Smooth muscle cell (in vitro differentiated cells): ENCODE data around the gene RPS10. TPM values are rescaled to one million over a fixed set of nuclear protein-coding genes. Genes with fewer than 3 reads are reported as not detected.

Source experiments
- DNase-seq: peaks from one replicate; lab custom pipeline; 2025; ENCODE audit not compliant: unreplicated experiment; lab: John Stamatoyannopoulos, UW
- H2AFZ ChIP-seq: fragments of 200-600 bp; sonication (generic); 2 replicates; pipeline ENCODE4 v1.6.0; 2016; ENCODE audit warnings: antibody characterized with exemption, low read depth, mild to moderate bottlenecking
- H3F3A ChIP-seq: fragments of 200-600 bp; sonication (generic); 2 replicates; pipeline ENCODE4 v1.6.0; 2017; ENCODE audit warnings: antibody characterized with exemption, low read depth
- H3K27ac ChIP-seq: fragments of 200-600 bp; sonication (generic); 2 replicates; pipeline ENCODE4 v1.5.1; 2016; ENCODE audit warnings: low read depth, mild to moderate bottlenecking
- H3K27me3 ChIP-seq: fragments of 200-600 bp; sonication (generic); 2 replicates; pipeline ENCODE4 v1.6.1; 2016; ENCODE audit warnings: low read depth, mild to moderate bottlenecking
- H3K36me3 ChIP-seq: fragments of 200-600 bp; sonication (generic); 2 replicates; pipeline ENCODE4 v1.5.1; 2016; ENCODE audit warnings: low read depth
- H3K4me1 ChIP-seq: fragments of 200-600 bp; sonication (generic); 2 replicates; pipeline ENCODE4 v1.5.1; 2016; ENCODE audit warnings: low read depth
- H3K4me2 ChIP-seq: fragments of 200-600 bp; sonication (generic); 2 replicates; pipeline ENCODE4 v1.6.0; 2016; ENCODE audit warnings: mild to moderate bottlenecking
- H3K4me3 ChIP-seq: fragments of 200-600 bp; sonication (generic); 2 replicates; pipeline ENCODE4 v1.5.1; 2016; ENCODE audit warnings: mild to moderate bottlenecking
- H3K79me2 ChIP-seq: fragments of 200-600 bp; sonication (generic); 2 replicates; pipeline ENCODE4 v1.6.0; 2016; ENCODE audit warnings: low read depth, mild to moderate bottlenecking
- H3K9ac ChIP-seq: fragments of 200-600 bp; sonication (generic); 2 replicates; pipeline ENCODE4 v1.6.0; 2016; ENCODE audit warnings: low read depth
- H3K9me3 ChIP-seq: fragments of 200-600 bp; sonication (generic); replicated peaks from 2 replicates; pipeline ENCODE4 v1.5.1; 2016; ENCODE audit warnings: low read depth
- H4K20me1 ChIP-seq: fragments of 200-600 bp; sonication (generic); 2 replicates; pipeline ENCODE4 v1.6.0; 2016; ENCODE audit warnings: low read depth
- WGBS: methylation state at CpG from one replicate; pipeline ENCODE4 v1.1.7; 2016; ENCODE audit warnings: low lambda C conversion rate; 5-methylcytosine and 5-hydroxymethylcytosine counted together
- polyA plus RNA-seq: library from polyadenylated mRNA; unstranded; fragments of >200 nt; fragmentation: Nextera tagmentation; extraction: Ambion mirVana; gene quantifications from 2 replicates; pipeline ENCODE4 v1.2.1, GENCODE V29; 2016
- total RNA-seq: library from RNA; depleted of rRNA; stranded (reverse); fragments of >200 nt; gene quantifications from 2 replicates; pipeline ENCODE4 v1.2.3, GENCODE V29; 2014
- TF ChIP-seq, protein P1 (sequence below): fragments of 200-600 bp; sonication (generic); IDR thresholded peaks from 2 replicates; pipeline ENCODE4 v1.5.1; 2017; ENCODE audit warnings: borderline replicate concordance, mild to moderate bottlenecking, antibody characterized with exemption; ENCODE audit not compliant: insufficient read depth, poor library complexity, severe bottlenecking

RPS10 gene
- total and polyA plus RNA-seq, 2 experiments from 2014 or later = 660 to 2,498 TPM

DNA sequence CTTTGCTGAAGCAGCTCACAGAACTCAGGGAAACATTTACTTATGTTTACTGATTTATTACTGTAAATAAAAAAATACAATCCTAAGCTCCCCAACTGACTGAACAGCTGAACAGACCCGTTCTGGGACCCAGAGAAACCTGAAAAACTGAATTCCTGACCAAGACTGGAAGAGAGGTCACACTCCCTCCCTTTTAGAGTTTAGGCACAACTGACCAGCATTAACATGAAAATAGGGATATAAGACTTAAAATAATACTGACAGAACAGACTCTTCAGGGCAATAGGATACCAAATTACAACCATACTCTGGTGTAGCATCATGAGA is 11.7 kb upstream of the RPS10 start:
- H3K27me3 ChIP-seq = no peaks in the 10 kb centered on the region
- H3K4me1 ChIP-seq = no peaks in the 10 kb centered on the region
- DNase-seq = no peak
- no peak overlapping the region for H3K4me3 ChIP-seq
- TF ChIP-seq, protein P1, sequence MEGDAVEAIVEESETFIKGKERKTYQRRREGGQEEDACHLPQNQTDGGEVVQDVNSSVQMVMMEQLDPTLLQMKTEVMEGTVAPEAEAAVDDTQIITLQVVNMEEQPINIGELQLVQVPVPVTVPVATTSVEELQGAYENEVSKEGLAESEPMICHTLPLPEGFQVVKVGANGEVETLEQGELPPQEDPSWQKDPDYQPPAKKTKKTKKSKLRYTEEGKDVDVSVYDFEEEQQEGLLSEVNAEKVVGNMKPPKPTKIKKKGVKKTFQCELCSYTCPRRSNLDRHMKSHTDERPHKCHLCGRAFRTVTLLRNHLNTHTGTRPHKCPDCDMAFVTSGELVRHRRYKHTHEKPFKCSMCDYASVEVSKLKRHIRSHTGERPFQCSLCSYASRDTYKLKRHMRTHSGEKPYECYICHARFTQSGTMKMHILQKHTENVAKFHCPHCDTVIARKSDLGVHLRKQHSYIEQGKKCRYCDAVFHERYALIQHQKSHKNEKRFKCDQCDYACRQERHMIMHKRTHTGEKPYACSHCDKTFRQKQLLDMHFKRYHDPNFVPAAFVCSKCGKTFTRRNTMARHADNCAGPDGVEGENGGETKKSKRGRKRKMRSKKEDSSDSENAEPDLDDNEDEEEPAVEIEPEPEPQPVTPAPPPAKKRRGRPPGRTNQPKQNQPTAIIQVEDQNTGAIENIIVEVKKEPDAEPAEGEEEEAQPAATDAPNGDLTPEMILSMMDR = no peak
- H3K79me2 ChIP-seq = no peaks in the 10 kb centered on the region
- H2AFZ ChIP-seq = no peak overlapping the region
- no peak overlapping the region for H3K4me2 ChIP-seq
- H3K9me3 ChIP-seq = no peaks in the 10 kb centered on the region
- no peaks in the 10 kb centered on the region for H3K36me3 ChIP-seq
- H4K20me1 ChIP-seq = no peaks in the 10 kb centered on the region
- no peak overlapping the region for H3K27ac ChIP-seq
- no peak overlapping the region for H3K9ac ChIP-seq
- WGBS = 81% methylated on average over 1 of the region's 1 CpG
- H3F3A ChIP-seq = no peaks in the 10 kb centered on the region

DNA sequence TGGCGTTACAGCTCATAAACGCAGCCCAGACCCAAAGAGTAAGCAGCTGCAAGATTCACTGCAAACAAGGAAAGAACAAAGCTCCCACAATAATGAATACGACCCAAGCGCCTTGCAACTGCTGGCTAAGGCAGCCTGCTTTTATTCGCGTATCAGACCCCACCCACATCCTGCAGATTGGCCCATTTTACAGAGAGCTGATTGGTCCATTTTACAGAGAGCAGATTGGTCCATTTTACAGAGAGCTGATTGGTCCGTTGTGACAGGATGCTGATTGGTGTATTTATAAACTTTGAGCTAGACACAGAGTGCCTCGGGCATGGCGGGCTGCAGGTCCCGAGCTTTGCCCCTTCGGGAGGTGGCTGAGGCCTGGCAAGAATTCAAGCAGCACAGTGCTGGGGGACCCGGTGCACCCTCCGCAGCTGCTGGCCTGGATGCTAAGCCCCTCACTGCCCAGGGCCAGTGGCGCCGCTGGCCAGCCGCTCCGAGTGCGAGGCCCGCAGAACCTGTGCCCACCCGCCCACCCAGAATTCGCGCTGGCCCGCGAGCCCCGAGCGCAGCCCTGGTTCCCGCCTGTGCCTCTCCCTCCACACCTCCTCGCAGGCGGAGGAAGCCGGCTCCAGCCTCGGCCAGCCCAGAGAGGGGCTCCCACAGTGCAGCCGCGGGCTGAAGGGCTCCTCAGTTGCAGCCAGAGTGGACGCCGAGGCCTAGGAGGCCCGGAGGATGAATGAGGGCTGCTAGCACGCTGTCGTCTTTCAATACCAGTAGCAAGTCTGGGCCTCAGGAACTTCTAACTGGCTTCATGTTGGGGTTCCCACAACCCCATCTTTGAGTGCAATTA is 11.2 kb upstream of the RPS10 start:
- Histone ChIP-seq H3K9ac (no peak overlapping the region), H2AFZ (no peak overlapping the region), H3K27ac (no peak overlapping the region), H3K9me3 (no peaks in the 10 kb centered on the region), H3F3A (no peaks in the 10 kb centered on the region), H3K27me3 (no peaks in the 10 kb centered on the region), H3K4me1 (no peaks in the 10 kb centered on the region), H3K79me2 (no peaks in the 10 kb centered on the region), H4K20me1 (no peaks in the 10 kb centered on the region), H3K4me2 (no peak overlapping the region), H3K36me3 (no peaks in the 10 kb centered on the region), H3K4me3 (no peak overlapping the region)
- 94% methylated on average over 34 of the region's 38 CpGs for WGBS
- TF ChIP-seq, protein P1 = no peak
- no peak for DNase-seq

DNA sequence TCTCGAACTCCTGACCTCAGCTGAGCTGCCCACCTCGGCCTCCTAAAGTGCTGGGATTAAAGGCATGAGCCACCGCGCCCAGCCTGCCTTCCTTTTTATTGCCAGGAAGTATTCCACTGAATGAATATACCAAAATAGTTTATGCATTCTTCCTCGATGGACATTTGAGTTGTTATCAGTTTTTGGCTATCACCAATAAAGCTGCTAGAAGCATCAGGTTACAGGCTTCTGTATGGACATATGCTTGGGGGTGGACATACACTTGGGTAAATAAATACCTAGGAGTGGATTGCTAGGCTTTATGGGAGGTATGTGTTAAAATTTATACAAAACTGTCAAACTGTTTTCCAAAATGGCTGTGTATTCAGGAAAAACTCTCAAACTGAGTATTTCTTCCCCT is 10.0 kb upstream of the RPS10 start:
- Histone ChIP-seq H3K9me3 (no peaks in the 10 kb centered on the region), H3K36me3 (no peaks in the 10 kb centered on the region), H3K9ac (no peak overlapping the region), H3F3A (no peaks in the 10 kb centered on the region), H4K20me1 (no peaks in the 10 kb centered on the region), H3K27ac (no peak overlapping the region), H3K4me1 (no peaks in the 10 kb centered on the region), H3K27me3 (no peaks in the 10 kb centered on the region), H3K4me2 (no peak overlapping the region), H3K79me2 (no peaks in the 10 kb centered on the region), H2AFZ (no peak overlapping the region), H3K4me3 (no peak overlapping the region)
- WGBS = 76% methylated on average over 5 of the region's 5 CpGs
- no peak for DNase-seq
- TF ChIP-seq, protein P1 = no peak

DNA sequence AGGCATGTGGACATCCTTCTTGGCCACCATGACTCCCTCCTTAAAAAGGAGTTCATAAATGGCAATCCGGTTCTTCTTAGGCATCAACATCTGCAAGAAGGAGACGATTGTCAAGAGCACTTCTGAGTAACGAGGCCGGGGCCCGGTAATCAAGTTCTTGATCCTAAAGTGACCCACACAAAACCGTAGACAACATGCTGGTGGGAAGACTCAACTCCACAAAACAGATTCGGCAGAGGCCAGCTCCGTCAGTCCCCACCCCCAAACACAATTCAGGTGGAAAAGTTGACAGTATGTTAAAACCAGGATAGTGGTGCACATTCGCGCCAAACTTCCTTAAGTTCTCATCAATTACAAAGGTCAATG is 754 bp downstream of the RPS10 start:
- Histone ChIP-seq H3F3A (peaks cover 4% of the 10 kb centered on the region), H3K36me3 (peaks cover 10% of the 10 kb centered on the region), H3K27ac (peak overlapping the region; percentile 88), H3K4me2 (peak overlapping the region; percentile 93), H3K27me3 (no peaks in the 10 kb centered on the region), H3K4me3 (peak overlapping the region; percentile 93), H2AFZ (no peak overlapping the region), H4K20me1 (peaks cover 48% of the 10 kb centered on the region), H3K4me1 (peaks cover 14% of the 10 kb centered on the region), H3K9me3 (no peaks in the 10 kb centered on the region), H3K79me2 (peaks cover 37% of the 10 kb centered on the region), H3K9ac (peak overlapping the region; percentile 98)
- 9% methylated on average over 10 of the region's 10 CpGs for WGBS
- DNase-seq = no peak
- TF ChIP-seq, protein P1 = no peak
